IMR-90 (cell line): ENCODE measurements around the gene SMIM24. TPM values are rescaled to one million over a fixed set of nuclear protein-coding genes. Genes with fewer than 3 reads are reported as not detected.

Source experiments
- ATAC-seq: fragments of 200-7000 bp; cut with Tn5 transposase; 2 replicates; pipeline ENCODE4 v1.9.1; 2020; ENCODE audit warnings: low read depth, mild to moderate bottlenecking, moderate library complexity
- BruUV-seq: library from RNA; stranded (reverse); fragments of 400-500 nt; replicated peaks from 2 replicates; lab custom pipeline; 2021; lab: Mats Ljungman, UMichigan
- CTCF ChIA-PET: fragments of 300-600 bp; formaldehyde crosslinking; extraction: SDS; loops from one replicate; lab custom pipeline; 2021; ENCODE audit warnings: antibody characterized with exemption; lab: Yijun Ruan, JAX
- POLR2A ChIA-PET: fragments of 300-600 bp; sonication (Branson Sonifier 250); formaldehyde crosslinking; loops from one replicate; lab custom pipeline; 2022; ENCODE audit warnings: antibody characterized with exemption; ENCODE audit not compliant: unreplicated experiment; lab: Charles Lee
- DNase-seq: peaks from one replicate; pipeline ENCODE4 v3.0.0; 2013
- H2AFZ ChIP-seq: replicated peaks from 2 replicates; pipeline ENCODE3; 2013; ENCODE audit warnings: low read length, mild to moderate bottlenecking; ENCODE audit not compliant: poor library complexity
- H2AK5ac ChIP-seq: 2 replicates; pipeline ENCODE4 v1.6.1; 2013; ENCODE audit warnings: low read depth, low read length, inconsistent platforms
- H2AK9ac ChIP-seq: replicated peaks from 2 replicates; pipeline ENCODE3; 2013; ENCODE audit warnings: mild to moderate bottlenecking, low read depth, low read length, moderate library complexity; ENCODE audit not compliant: poor library complexity
- H2BK120ac ChIP-seq: 2 replicates; pipeline ENCODE4 v1.6.1; 2013; ENCODE audit warnings: low read depth, low read length, inconsistent platforms
- H2BK15ac ChIP-seq: 3 replicates; pipeline ENCODE4 v1.6.1; 2013; ENCODE audit warnings: low read depth, low read length, inconsistent platforms
- H2BK20ac ChIP-seq: 2 replicates; pipeline ENCODE4 v1.6.1; 2013; ENCODE audit warnings: low read depth, mild to moderate bottlenecking, inconsistent platforms, low read length, moderate library complexity
- H2BK5ac ChIP-seq: 2 replicates; pipeline ENCODE4 v1.6.1; 2013; ENCODE audit warnings: mild to moderate bottlenecking, low read depth, low read length, inconsistent platforms; ENCODE audit not compliant: poor library complexity, severe bottlenecking
- H3K14ac ChIP-seq: replicated peaks from 2 replicates; pipeline ENCODE4 v1.6.1; 2013; ENCODE audit warnings: low read depth, low read length, inconsistent platforms
- H3K18ac ChIP-seq: 2 replicates; pipeline ENCODE4 v1.6.1; 2013; ENCODE audit warnings: low read depth, low read length, control low read depth
- H3K23ac ChIP-seq: 2 replicates; pipeline ENCODE4 v1.6.1; 2013; ENCODE audit warnings: low read depth, low read length, inconsistent platforms
- H3K27ac ChIP-seq: 2 replicates; pipeline ENCODE4 v1.5.1; 2013; ENCODE audit warnings: mild to moderate bottlenecking, control low read depth, low read length; ENCODE audit not compliant: insufficient read depth
- H3K27me3 ChIP-seq: 2 replicates; pipeline ENCODE4 v1.6.1; 2013; ENCODE audit warnings: low read length; ENCODE audit not compliant: control insufficient read depth, insufficient read depth
- H3K36me3 ChIP-seq: 2 replicates; pipeline ENCODE4 v1.6.1; 2013; ENCODE audit warnings: low read length, mixed read lengths; ENCODE audit not compliant: control insufficient read depth, insufficient read depth
- H3K4ac ChIP-seq: 2 replicates; pipeline ENCODE4 v1.6.1; 2013; ENCODE audit warnings: low read depth, low read length, inconsistent platforms
- H3K4me1 ChIP-seq: 2 replicates; pipeline ENCODE4 v1.6.1; 2013; ENCODE audit warnings: low read length, mixed read lengths; ENCODE audit not compliant: control insufficient read depth, insufficient read depth
- H3K4me2 ChIP-seq: 2 replicates; pipeline ENCODE4 v1.6.1; 2013; ENCODE audit warnings: low read depth, mild to moderate bottlenecking, control low read depth, low read length, moderate library complexity
- H3K4me3 ChIP-seq: 2 replicates; pipeline ENCODE4 v1.5.1; 2013; ENCODE audit warnings: low read depth, mild to moderate bottlenecking, control low read depth, low read length, moderate library complexity; ENCODE audit not compliant: insufficient read depth
- H3K56ac ChIP-seq: 2 replicates; pipeline ENCODE4 v1.6.1; 2013; ENCODE audit warnings: low read length, inconsistent platforms; ENCODE audit not compliant: insufficient read depth; ENCODE audit errors: extremely low read depth
- H3K79me1 ChIP-seq, 2 experiments: 2 replicates each; pipeline ENCODE4 v1.6.1; 2013; ENCODE audit warnings: low read length in 2 of 2, inconsistent platforms in 1 of 2, low read depth in 1 of 2
- H3K9ac ChIP-seq: 2 replicates; pipeline ENCODE4 v1.6.1; 2013; ENCODE audit warnings: low read depth, low read length, control low read depth
- H3K9me1 ChIP-seq: 2 replicates; pipeline ENCODE4 v1.6.1; 2013; ENCODE audit warnings: low read length, inconsistent platforms; ENCODE audit not compliant: insufficient read depth
- H3K9me3 ChIP-seq: 2 replicates; pipeline ENCODE4 v1.6.1; 2013; ENCODE audit warnings: low read length; ENCODE audit not compliant: control insufficient read depth, insufficient read depth
- H4K20me1 ChIP-seq: 2 replicates; pipeline ENCODE4 v1.6.1; 2013; ENCODE audit warnings: low read length, inconsistent platforms; ENCODE audit not compliant: insufficient read depth
- H4K5ac ChIP-seq: 2 replicates; pipeline ENCODE4 v1.6.1; 2013; ENCODE audit warnings: mild to moderate bottlenecking, low read depth, low read length, control low read depth
- H4K8ac ChIP-seq, 2 experiments: 2 replicates each; pipeline ENCODE4 v1.6.1; 2013; ENCODE audit warnings: low read depth in 2 of 2, low read length in 2 of 2, control low read depth in 1 of 2, inconsistent platforms in 1 of 2
- H4K91ac ChIP-seq: 2 replicates; pipeline ENCODE4 v1.6.1; 2013; ENCODE audit warnings: low read depth, low read length, inconsistent platforms; ENCODE audit not compliant: insufficient read depth
- CTCF ChIP-seq: conservative IDR thresholded peaks from 2 replicates; pipeline ENCODE4 v1.5.1; 2012; ENCODE audit warnings: mild to moderate bottlenecking, low read depth, low read length, improper control_type of control experiment
- MAZ ChIP-seq: IDR thresholded peaks from 2 replicates; pipeline ENCODE4 v1.6.1; 2012; ENCODE audit warnings: low read depth, mild to moderate bottlenecking, low read length, improper control_type of control experiment, moderate library complexity, borderline replicate concordance
- POLR2A ChIP-seq: IDR thresholded peaks from 2 replicates; pipeline ENCODE4 v1.6.1; 2012; ENCODE audit warnings: mild to moderate bottlenecking, low read depth, low read length
- WGBS, 2 experiments: methylation state at CpG; one replicate each; pipeline versions ENCODE4 v1.1.5 to v1.1.7; 2013; ENCODE audit warnings: missing lambda C conversion rate in 2 of 2; ENCODE audit not compliant: insufficient read length in 1 of 2; ENCODE audit errors: extremely low coverage in 2 of 2; 5-methylcytosine and 5-hydroxymethylcytosine counted together
- dilution Hi-C: fragments of 300-500 bp; cut with HindIII; formaldehyde crosslinking; loops from one replicate; pipeline ENCODE4 v1.14.3; 2018; ENCODE audit warnings: low sequenced_read_pairs; ENCODE audit not compliant: unreplicated experiment
- in situ Hi-C: fragments of 300-500 bp; cut with MboI; formaldehyde crosslinking; loops from 3 replicates; pipeline ENCODE4 v1.14.3; 2019; ENCODE audit warnings: low sequenced_read_pairs, inconsistent platforms, mixed read lengths
- intact Hi-C: fragments of 100-400 bp; cut with micrococcal nuclease; formaldehyde crosslinking; loops from 2 replicates; pipeline ENCODE4 v1.10.0; 2022
- polyA plus RNA-seq, 3 experiments: library from polyadenylated mRNA; depleted of rRNA; stranded (reverse); fragments of >200 nt; gene quantifications; 2 replicates each; pipeline ENCODE4 v1.2.3, GENCODE V29; 2012; ENCODE audit warnings: low replicate concordance in 1 of 3
- total RNA-seq: library from RNA; depleted of rRNA; stranded (reverse); fragments of >200 nt; gene quantifications from 2 replicates; pipeline ENCODE4 v1.2.3, GENCODE V29; 2012

The SMIM24 gene
- total and polyA plus RNA-seq, 2 of the 4 experiments (the other 2 are of a cell fraction) = not detected

DNA sequence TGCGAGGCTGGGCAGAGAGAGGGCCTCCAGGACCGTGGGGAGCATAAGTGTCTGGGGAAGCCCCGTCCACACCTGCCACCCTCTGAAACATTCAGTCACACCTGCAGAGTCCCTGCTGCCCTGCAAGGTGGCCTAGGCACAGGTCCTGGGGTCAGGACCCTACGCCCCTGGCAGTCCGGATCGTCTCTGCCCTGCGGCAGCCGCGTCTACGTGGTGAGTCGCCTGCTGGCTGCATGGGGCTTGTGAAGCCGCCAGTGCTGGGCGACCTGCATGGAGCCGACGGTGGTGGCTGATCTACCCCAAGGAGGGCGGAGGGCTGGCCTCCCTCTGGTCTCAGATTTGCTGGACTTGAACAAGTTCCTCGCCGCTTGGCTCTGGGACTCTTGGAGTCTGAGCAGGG lies 38.8 kb upstream of the SMIM24 start:
- Histone ChIP-seq H2BK15ac (no peak overlapping the region), H4K91ac (no peak overlapping the region), H2AK9ac (no peak overlapping the region), H3K4me2 (no peak overlapping the region), H3K27ac (no peak overlapping the region), H2BK120ac (no peak overlapping the region), H3K4ac (no peak overlapping the region), H3K4me1 (peaks cover 9% of the 10 kb centered on the region), H2AFZ (no peak overlapping the region), H4K5ac (no peak overlapping the region), H4K20me1 (peaks cover 99% of the 10 kb centered on the region), H3K14ac (no peak overlapping the region), H3K18ac (no peak overlapping the region), H2AK5ac (no peak overlapping the region), H3K9me3 (no peaks in the 10 kb centered on the region), H2BK20ac (no peak overlapping the region), H2BK5ac (no peak overlapping the region), H3K36me3 (peaks cover 21% of the 10 kb centered on the region; the same call in 1 of the 2 replicates), H3K9me1 (peaks cover 21% of the 10 kb centered on the region), H3K23ac (no peak overlapping the region), H4K8ac (no peak overlapping the region), H3K79me1 (peaks cover 15 to 93% of the 10 kb centered on the region in 2 experiments), H3K9ac (no peak overlapping the region), H3K27me3 (no peaks in the 10 kb centered on the region), H3K56ac (no peak overlapping the region), H3K4me3 (no peak overlapping the region)
- TF ChIP-seq MAZ (no peak), POLR2A (no peak), CTCF (no peak)
- DNase-seq (no peak), ATAC-seq (no peak)
- dilution Hi-C loops (no loop called here), in situ Hi-C loops (no loop called here), intact Hi-C loops (no loop called here)
- WGBS, 2 experiments = 93% methylated on average over 15 of the region's 18 CpGs; no CpG with 5 or more reads in 1 of the 2 experiments
- BruUV-seq = no TSS peak
- ChIA-PET CTCF (no interaction called here), POLR2A (interaction anchor here (0.5 kb wide), 1 partner anchor 12 kb away, joined by 4 read pairs; no protein-coding TSS in a partner anchor)
